ENCODE results near the gene KRT13. TPM values are rescaled to one million over a fixed set of nuclear protein-coding genes. Genes with fewer than 3 reads are reported as not detected.

The KRT13 gene
- total RNA-seq, 1 experiment from 2014 or later = not detected

DNA sequence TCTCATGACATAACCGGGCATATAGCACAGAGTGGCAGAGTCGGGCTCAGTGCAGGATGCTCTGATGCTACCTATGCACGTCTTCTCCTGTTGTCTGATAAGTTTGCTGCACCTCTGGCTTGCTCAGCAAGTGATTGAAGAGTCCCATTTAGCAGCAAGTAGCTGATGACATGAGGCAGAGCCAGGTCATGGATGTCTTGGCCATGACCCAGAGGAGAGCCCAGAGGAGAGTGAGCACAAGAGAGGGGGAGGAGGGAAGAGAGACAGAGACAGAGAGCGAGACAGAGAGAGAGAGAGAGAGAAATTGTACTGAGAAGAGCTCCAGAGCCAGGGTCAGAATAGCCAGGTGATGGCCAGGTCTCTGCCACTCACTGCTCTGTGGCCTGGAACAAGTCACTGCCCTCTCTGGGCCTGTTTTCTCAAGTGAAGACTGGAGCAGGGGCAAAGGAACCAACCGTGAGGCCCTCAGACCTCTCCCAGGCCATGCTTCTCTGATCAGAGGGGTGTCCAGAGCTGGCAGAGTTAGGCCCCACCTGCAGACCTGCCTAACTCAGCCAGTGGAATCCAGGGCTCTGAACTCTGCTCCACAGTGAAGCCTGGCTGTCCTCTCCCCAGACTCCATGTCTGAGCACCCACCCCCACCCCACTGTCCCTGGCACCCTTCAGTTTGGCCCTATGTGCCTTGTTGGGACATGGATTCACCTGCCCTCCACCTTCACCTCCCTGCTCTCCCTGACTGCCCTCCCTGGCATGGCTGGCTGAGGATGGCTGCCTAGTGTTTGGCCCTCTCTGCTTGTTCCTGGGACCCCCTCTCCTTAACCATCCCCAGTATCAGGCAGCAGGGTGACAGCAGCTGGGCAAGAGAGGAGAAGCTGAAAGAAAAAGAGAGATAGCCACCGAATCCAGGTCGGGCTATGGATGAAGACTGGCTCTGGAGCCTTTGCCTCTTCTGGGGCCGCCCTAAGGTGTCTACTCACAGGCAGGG lies 20.2 kb downstream of the KRT13 start:
- DNase-seq (ENCODE audit: low read depth in 1 of 2, low spot score in 2 of 2) = no peak
- no peak overlapping the region for H3K27ac ChIP-seq
- H3K9me3 ChIP-seq (replicated peaks) = no peaks in the 10 kb centered on the region
- no peak overlapping the region for H3K4me3 ChIP-seq
- H3K4me1 ChIP-seq (replicated peaks) = no peaks in the 10 kb centered on the region
- no peaks in the 10 kb centered on the region for H3K27me3 ChIP-seq (replicated peaks)
- no peaks in the 10 kb centered on the region for H3K36me3 ChIP-seq

DNA sequence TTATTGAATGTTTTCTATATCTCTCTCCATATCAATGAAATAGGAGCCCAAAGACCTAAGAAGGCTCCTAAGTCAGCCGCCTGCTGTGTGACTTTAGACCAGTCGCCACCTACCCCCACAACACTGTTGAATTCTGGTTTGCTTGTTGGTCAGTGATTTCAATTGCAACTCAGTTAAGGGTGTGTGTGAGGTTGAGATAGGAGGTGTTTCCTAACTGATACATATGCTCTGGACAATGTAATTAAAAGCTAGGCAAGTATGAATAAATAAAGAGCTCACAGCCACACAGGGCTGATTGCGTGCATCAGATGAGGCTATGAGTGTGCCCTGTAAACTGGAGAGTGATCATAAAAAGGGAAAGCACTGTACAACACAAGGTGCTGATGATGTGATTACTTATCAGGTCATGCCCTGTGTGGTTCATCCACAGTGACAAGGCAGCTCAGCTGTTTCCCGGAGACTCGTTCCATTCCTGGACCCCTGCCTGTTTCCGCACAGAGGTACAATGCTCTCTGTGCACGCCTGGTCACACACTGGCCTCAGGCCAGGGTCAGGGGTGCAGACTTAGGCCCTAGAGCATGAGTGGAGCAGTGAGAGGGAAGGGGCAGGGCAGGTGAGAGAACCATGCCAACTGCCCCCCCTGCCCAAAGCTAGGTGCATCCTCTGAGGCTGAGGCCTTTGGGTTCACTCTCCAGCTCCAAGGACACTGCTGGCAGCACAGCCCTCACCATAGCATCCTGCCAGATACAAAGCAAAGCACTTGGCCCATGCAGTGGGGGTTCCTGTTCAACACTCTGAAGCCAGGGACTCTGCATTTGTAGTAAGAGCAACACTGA lies 21.2 kb downstream of the KRT13 start:
- DNase-seq (ENCODE audit: low read depth in 1 of 2, low spot score in 2 of 2) = no peak
- H3K4me3 ChIP-seq = no peak overlapping the region
- H3K36me3 ChIP-seq = no peaks in the 10 kb centered on the region

DNA sequence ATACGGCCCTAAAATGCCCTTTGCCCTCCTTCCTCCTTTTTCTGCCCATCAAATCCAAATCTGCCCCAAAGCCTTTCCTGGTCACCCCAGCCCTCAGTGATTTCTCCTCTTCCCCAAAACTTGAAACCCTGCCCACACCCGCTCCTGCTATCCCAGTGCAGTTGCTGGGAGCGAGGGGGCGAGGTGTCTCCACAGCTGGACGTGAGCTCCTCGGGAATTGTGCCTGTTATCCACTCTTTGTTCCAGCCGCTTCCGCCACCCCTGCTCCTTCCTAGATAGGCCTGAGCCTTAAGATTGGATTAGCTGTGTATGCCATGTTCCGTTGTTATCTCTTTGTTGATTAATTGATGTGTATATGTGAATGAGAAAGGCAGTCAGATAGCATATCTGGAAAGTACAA lies 21.9 kb downstream of the KRT13 start:
- no peaks in the 10 kb centered on the region for H3K9me3 ChIP-seq (replicated peaks)
- H3K27me3 ChIP-seq (replicated peaks) = no peaks in the 10 kb centered on the region
- no peak overlapping the region for H3K27ac ChIP-seq
- H3K4me3 ChIP-seq = no peak overlapping the region
- no peaks in the 10 kb centered on the region for H3K4me1 ChIP-seq (replicated peaks)
- H3K36me3 ChIP-seq = no peaks in the 10 kb centered on the region
- no peak for DNase-seq (ENCODE audit: low read depth in 1 of 2, low spot score in 2 of 2)

More for the DNA sequence above, 21.2 kb downstream of the KRT13 start:
- no peak overlapping the region for H3K27ac ChIP-seq
- H3K9me3 ChIP-seq (replicated peaks) = no peaks in the 10 kb centered on the region
- no peaks in the 10 kb centered on the region for H3K4me1 ChIP-seq (replicated peaks)
- no peaks in the 10 kb centered on the region for H3K27me3 ChIP-seq (replicated peaks)

DNA sequence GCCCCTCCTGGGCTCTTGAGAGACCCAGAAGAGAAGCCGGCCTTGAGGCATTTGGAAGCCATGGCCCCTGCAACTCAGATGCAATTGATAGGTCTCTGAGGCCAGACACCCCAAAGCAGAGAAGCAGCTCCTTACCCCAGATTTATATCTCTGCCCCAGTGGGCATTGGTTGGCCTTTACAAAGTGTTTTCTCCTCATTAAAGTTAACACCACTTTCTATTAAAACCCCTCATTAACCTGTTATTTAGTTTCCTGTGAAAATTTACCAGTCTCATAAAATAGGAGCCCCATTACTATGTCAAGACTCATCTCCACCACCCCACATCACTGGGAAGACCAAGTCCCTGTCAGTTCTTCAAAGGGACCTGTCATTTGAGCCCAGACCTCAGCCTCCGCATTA lies 24.4 kb downstream of the KRT13 start, which contains the start of gene KRT35:
TSS of gene KRT35 (minus strand) at position 116 of the 400 bp plus-strand sequence. CDS start at position 62, 54 bp downstream.
- Histone ChIP-seq H3K27me3 (replicated peaks) (no peaks in the 10 kb centered on the region), H3K4me3 (no peak within 1 kb of the TSS), H3K4me1 (replicated peaks) (no peaks in the 10 kb centered on the region), H3K9me3 (replicated peaks) (no peaks in the 10 kb centered on the region), H3K36me3 (no peaks in the 10 kb centered on the region), H3K27ac (no peak within 1 kb of the TSS)
- DNase-seq (ENCODE audit: low read depth in 1 of 2, low spot score in 2 of 2) = no peak

DNA sequence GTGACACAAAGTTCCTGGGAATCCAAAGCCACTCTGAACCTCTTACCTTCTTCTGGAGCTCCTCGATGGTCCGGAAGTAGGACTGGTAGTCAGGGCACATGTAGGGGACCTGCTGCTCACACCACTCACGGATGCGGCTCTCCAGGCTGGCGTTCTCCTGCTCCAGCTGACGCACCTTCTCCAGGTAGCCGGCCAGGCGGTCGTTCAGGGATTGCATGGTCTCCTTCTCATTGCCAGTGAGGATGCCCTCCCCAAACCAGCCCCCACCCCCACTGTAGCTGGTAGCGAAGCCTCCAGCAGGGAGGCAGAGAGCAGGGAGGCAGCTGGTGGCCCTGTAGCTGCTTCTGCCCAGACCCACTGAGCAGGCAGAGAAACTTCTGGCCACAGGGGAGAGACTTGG lies 24.8 kb downstream of the KRT13 start:
- DNase-seq (ENCODE audit: low read depth in 1 of 2, low spot score in 2 of 2) = no peak
- Histone ChIP-seq H3K4me3 (no peak overlapping the region), H3K9me3 (replicated peaks) (no peaks in the 10 kb centered on the region), H3K27ac (no peak overlapping the region), H3K4me1 (replicated peaks) (no peaks in the 10 kb centered on the region), H3K36me3 (no peaks in the 10 kb centered on the region), H3K27me3 (replicated peaks) (no peaks in the 10 kb centered on the region)

DNA sequence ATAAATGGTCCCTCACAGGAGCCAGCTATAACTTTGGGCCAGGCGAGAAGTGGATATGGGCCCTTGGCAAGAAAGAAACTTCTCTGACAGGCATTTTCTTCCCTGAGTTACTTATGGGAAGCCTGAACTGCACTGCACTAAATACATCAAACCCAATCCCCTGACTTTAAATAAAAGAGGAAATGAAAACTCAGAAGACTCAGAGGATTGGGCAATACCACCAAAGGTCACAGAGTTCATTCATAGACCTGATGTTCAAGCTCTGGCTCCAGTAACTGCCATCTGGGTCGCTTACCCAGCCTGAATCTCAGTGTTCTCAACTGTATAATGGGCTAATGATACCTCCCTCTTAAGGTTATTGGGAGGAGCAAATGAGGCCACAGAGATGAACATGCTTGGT lies 25.3 kb downstream of the KRT13 start:
- Histone ChIP-seq H3K27ac (no peak overlapping the region), H3K9me3 (replicated peaks) (no peaks in the 10 kb centered on the region), H3K36me3 (no peaks in the 10 kb centered on the region), H3K27me3 (replicated peaks) (no peaks in the 10 kb centered on the region), H3K4me1 (replicated peaks) (no peaks in the 10 kb centered on the region), H3K4me3 (no peak overlapping the region)
- DNase-seq (ENCODE audit: low read depth in 1 of 2, low spot score in 2 of 2) = no peak

DNA sequence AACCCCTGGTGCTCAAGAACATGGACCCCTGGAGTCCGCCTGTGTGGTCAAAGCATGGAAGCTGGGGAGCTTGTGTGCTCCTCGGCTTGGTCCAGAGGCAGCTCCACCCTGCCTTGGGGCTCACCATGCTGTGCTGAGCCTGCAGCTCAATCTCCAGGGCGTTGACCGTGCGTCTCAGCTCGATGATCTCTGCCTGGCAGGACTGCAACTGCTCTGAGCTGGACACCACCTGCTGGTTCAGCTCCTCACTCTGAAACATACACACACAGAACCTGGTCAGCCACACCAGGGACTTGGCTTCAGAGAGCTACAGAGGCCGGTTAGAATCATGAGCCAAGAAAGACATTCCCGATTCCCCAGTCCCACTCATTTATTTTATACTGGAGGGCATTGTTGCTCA lies 27.2 kb downstream of the KRT13 start:
- H3K4me3 ChIP-seq = no peak overlapping the region
- H3K36me3 ChIP-seq = no peaks in the 10 kb centered on the region
- H3K9me3 ChIP-seq (replicated peaks) = no peaks in the 10 kb centered on the region
- H3K27me3 ChIP-seq (replicated peaks) = no peaks in the 10 kb centered on the region
- DNase-seq (ENCODE audit: low read depth in 1 of 2, low spot score in 2 of 2) = no peak
- no peaks in the 10 kb centered on the region for H3K4me1 ChIP-seq (replicated peaks)
- no peak overlapping the region for H3K27ac ChIP-seq

DNA sequence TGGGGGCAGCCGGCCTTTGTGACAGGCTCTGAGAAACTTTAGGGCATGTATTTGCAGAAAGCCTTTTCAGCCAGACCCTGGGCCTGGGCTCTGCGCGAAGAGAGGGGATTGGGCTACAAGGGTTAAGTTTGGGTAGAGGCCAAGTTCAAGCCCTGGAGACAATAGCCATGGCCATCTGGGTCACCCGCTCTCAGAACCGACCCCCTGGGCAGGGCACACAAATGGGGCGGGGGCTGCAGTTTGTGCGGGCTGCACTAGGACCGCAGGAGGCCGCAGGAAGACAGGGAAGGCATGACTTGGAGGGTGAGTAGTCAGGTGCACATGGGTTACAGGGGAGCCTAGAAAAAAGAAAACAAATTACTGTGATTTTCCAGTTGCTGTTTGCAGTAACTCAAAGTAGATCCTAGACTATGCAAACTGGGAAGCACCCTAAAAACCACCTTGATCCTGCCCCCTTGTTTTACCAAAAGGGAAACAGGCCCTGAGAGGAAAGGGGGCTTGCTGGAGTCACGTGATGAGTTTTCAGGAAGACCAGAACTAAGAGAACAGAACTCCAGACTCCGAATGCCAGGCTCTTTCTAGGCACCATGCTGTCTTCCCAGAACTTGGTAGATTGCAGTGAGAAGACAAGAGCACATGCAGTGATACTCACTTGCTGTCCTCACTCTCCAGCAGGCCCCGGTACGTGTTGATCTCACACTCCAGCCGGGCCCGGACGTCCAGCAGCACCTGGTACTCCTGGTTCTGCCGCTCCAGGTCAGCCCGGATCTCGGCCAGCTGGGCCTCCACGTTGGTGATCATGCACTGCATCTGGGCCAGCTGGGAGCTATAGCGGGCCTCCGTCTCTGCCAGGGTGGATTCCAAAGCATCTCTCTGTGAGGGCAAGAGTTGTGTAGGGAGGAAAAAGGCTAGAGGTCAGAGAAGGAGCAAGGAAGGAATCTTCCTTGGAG lies 28.3 kb downstream of the KRT13 start:
- H3K27me3 ChIP-seq (replicated peaks) = no peaks in the 10 kb centered on the region
- no peaks in the 10 kb centered on the region for H3K36me3 ChIP-seq
- no peaks in the 10 kb centered on the region for H3K9me3 ChIP-seq (replicated peaks)
- no peaks in the 10 kb centered on the region for H3K4me1 ChIP-seq (replicated peaks)
- H3K27ac ChIP-seq = no peak overlapping the region
- no peak for DNase-seq (ENCODE audit: low read depth in 1 of 2, low spot score in 2 of 2)
- no peak overlapping the region for H3K4me3 ChIP-seq

DNA sequence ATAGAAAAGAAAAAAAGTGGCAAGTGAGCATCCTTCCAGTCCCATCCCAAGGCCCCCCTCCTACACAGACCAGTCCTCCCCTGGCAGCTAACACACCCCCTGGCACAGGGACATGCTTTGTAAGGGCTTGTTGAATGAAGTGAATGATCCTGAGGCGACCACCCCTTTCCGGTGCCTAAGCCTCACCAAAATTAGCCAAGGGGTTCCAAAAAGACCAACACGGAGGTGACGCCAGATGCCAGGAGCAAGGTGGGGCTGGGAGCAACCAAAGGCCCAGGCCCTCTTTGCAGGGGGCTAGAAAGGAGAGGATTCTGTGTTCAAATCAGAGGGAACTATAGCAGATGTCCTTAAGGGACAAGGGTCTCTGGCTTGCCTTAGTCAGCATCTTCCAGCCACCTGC lies 30.0 kb downstream of the KRT13 start:
- H3K27ac ChIP-seq = no peak overlapping the region
- no peak for DNase-seq (ENCODE audit: low read depth in 1 of 2, low spot score in 2 of 2)
- no peaks in the 10 kb centered on the region for H3K4me1 ChIP-seq (replicated peaks)
- H3K4me3 ChIP-seq = no peak overlapping the region
- H3K36me3 ChIP-seq = no peaks in the 10 kb centered on the region
- H3K9me3 ChIP-seq (replicated peaks) = no peaks in the 10 kb centered on the region; the same call in 1 of the 2 replicates
- H3K27me3 ChIP-seq (replicated peaks) = no peaks in the 10 kb centered on the region

DNA sequence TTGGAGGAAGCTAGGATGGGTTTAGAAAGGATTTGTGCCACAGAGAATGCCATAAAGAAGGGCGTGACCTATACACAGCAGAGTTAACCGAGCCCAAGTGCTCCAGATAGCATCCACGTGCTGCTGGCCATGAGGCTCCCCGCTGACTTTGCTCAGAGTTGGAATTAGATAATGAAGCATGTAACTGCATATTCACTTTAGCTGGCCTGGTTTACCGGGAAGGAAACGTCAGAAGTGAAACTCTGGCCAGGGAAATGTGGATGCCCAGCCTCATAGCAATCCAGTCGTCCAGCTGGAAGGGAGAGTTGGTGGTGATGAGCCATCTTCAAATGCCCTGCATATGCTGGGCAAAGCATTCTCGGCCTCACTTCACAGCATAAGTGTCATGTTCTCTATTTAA lies 30.5 kb downstream of the KRT13 start:
- no peak for DNase-seq (ENCODE audit: low read depth in 1 of 2, low spot score in 2 of 2)
- Histone ChIP-seq H3K4me1 (replicated peaks) (no peaks in the 10 kb centered on the region), H3K4me3 (no peak overlapping the region), H3K9me3 (replicated peaks) (no peaks in the 10 kb centered on the region; the same call in 1 of the 2 replicates), H3K27ac (no peak overlapping the region), H3K27me3 (replicated peaks) (no peaks in the 10 kb centered on the region), H3K36me3 (no peaks in the 10 kb centered on the region)

DNA sequence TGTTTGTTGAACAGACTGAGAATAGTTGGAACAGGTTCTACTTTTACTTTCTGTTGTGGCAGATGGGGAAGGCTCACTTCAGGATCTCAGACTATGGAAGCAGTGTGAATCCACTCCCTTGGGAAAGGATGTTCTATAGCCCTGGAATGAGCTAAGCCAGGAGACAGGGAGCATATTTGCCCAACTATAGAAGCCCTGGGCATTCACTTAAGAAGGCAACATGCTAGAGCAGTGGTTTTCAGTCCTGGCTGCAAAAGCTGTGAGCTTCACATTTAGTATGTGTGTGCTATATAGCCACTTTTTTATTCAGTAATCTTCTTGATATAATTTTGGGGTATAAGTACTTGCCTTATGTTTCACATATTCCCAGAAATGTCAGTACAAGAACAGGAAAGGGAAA lies 37.1 kb downstream of the KRT13 start:
- no peaks in the 10 kb centered on the region; the same call in 1 of the 2 replicates for H3K4me1 ChIP-seq (replicated peaks)
- no peak for DNase-seq (ENCODE audit: low read depth in 1 of 2, low spot score in 2 of 2)
- H3K27me3 ChIP-seq (replicated peaks) = no peaks in the 10 kb centered on the region
- H3K4me3 ChIP-seq = no peak overlapping the region
- no peak overlapping the region for H3K27ac ChIP-seq
- no peaks in the 10 kb centered on the region; the same call in 1 of the 2 replicates for H3K9me3 ChIP-seq (replicated peaks)
- H3K36me3 ChIP-seq = no peaks in the 10 kb centered on the region

DNA sequence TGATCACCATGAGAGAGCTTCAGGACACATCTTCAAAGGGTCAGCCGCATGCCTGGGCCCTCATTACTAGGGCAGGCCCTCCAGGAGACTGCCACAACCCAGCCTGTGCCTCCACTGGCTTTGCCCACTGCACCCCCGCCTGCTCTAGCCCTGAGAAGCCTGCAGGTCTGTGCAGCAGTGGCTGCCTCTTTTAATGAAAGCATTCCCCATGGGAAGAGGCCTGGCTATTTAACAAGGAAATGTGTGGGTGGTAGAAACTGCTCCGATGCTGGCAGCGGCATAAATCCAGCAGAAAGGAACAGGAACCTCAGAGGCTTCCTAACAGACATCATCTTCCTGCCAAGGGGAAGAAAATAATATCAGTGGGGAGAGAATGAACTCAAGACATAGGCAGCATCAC lies 37.9 kb downstream of the KRT13 start:
- no peaks in the 10 kb centered on the region; the same call in 1 of the 2 replicates for H3K9me3 ChIP-seq (replicated peaks)
- no peaks in the 10 kb centered on the region for H3K36me3 ChIP-seq
- no peaks in the 10 kb centered on the region; the same call in 1 of the 2 replicates for H3K4me1 ChIP-seq (replicated peaks)
- H3K4me3 ChIP-seq = no peak overlapping the region
- no peaks in the 10 kb centered on the region for H3K27me3 ChIP-seq (replicated peaks)
- no peak overlapping the region for H3K27ac ChIP-seq
- no peak for DNase-seq (ENCODE audit: low read depth in 1 of 2, low spot score in 2 of 2)

DNA sequence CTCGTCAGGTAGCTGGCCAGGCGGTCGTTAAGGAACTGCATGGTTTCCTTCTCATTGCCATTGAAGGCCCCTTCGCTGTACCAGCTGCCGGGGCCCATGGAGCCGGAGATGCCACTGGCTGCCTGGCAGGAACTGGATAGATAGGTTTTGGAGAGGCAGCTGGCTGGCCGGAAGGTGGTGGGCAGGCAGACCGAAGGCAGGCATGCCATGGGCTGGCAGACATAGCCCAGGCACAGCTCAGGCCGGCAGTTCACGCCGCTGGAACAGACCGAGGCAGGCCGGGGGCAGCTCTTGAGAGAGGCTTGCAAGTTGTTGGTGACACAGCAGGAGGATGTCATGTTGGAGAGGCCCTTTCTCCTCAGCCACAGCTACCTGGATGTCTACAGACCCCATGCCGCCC lies 38.4 kb downstream of the KRT13 start, which contains the start of gene KRT32:
TSS of gene KRT32 (minus strand) at position 399 of the 400 bp plus-strand sequence. CDS start at position 338, 61 bp downstream.
- no peaks in the 10 kb centered on the region; the same call in 1 of the 2 replicates for H3K4me1 ChIP-seq (replicated peaks)
- DNase-seq (ENCODE audit: low read depth in 1 of 2, low spot score in 2 of 2) = no peak
- H3K9me3 ChIP-seq (replicated peaks) = no peaks in the 10 kb centered on the region; the same call in 1 of the 2 replicates

More for the DNA sequence above, 38.4 kb downstream of the KRT13 start, which contains the start of gene KRT32:
- no peak within 1 kb of the TSS for H3K27ac ChIP-seq
- H3K4me3 ChIP-seq = no peak within 1 kb of the TSS
- H3K27me3 ChIP-seq (replicated peaks) = no peaks in the 10 kb centered on the region
- H3K36me3 ChIP-seq = no peaks in the 10 kb centered on the region
